Measurements from ENCODE around the gene PRKCB.

Gene PRKCB

GRCh38 chr16:24132048-24132796, 296.4 kb downstream of the PRKCB start:
- Histone ChIP-seq H3K27ac (ENCODE audit: low read depth, low read length) (no peak overlapping the region), H3K36me3 (ENCODE audit: control insufficient read depth, insufficient read depth, low read length) (no peaks in the 10 kb centered on the region), H3K4me3 (ENCODE audit: low read depth, low read length) (no peak overlapping the region), H3K27me3 (ENCODE audit: control insufficient read depth, insufficient read depth, low read length) (no peaks in the 10 kb centered on the region), H3K9me3 (ENCODE audit: control insufficient read depth, insufficient read depth, low read length) (no peaks in the 10 kb centered on the region), H3K4me1 (ENCODE audit: control insufficient read depth, insufficient read depth, low read length) (peaks cover 24% of the 10 kb centered on the region), H3K9ac (ENCODE audit: low read depth, low read length) (no peak overlapping the region)

- Histone ChIP-seq H3K27me3 (ENCODE audit: control insufficient read depth, insufficient read depth, low read length) (no peaks in the 10 kb centered on the region), H3K27ac (ENCODE audit: low read depth, low read length) (no peak overlapping the region), H3K36me3 (ENCODE audit: control insufficient read depth, insufficient read depth, low read length) (no peaks in the 10 kb centered on the region)
These were observed 297.0 kb downstream of the PRKCB start for GRCh38 chr16:24132797-24133155.

GRCh38 chr16:24135624-24136565, 300.1 kb downstream of the PRKCB start:
- Histone ChIP-seq H3K4me3 (ENCODE audit: low read depth, low read length) (0 out of 2 replicates have a peak overlapping the region, but pooled peaks have one; percentile 19), H3K27ac (ENCODE audit: low read depth, low read length) (peak overlapping the region; percentile 77)

More at GRCh38 chr16:24132797-24133155, 297.0 kb downstream of the PRKCB start:
- H3K4me1 ChIP-seq (ENCODE audit: control insufficient read depth, insufficient read depth, low read length): peaks cover 29% of the 10 kb centered on the region
- H3K4me3 ChIP-seq (ENCODE audit: low read depth, low read length): no peak overlapping the region
- H3K9me3 ChIP-seq (ENCODE audit: control insufficient read depth, insufficient read depth, low read length): no peaks in the 10 kb centered on the region
- no peak overlapping the region for H3K9ac ChIP-seq (ENCODE audit: low read depth, low read length)

GRCh38 chr16:24138024-24138423, 302.2 kb downstream of the PRKCB start:
- H3K4me3 ChIP-seq (ENCODE audit: low read depth, low read length): no peak overlapping the region
- H3K36me3 ChIP-seq (ENCODE audit: control insufficient read depth, insufficient read depth, low read length): no peaks in the 10 kb centered on the region
- H3K9ac ChIP-seq (ENCODE audit: low read depth, low read length): no peak overlapping the region
- peak overlapping the region; percentile 95 for H3K27ac ChIP-seq (ENCODE audit: low read depth, low read length)
- peaks cover 46% of the 10 kb centered on the region for H3K4me1 ChIP-seq (ENCODE audit: control insufficient read depth, insufficient read depth, low read length)
- no peaks in the 10 kb centered on the region for H3K27me3 ChIP-seq (ENCODE audit: control insufficient read depth, insufficient read depth, low read length)
- no peaks in the 10 kb centered on the region for H3K9me3 ChIP-seq (ENCODE audit: control insufficient read depth, insufficient read depth, low read length)

More at GRCh38 chr16:24135624-24136565, 300.1 kb downstream of the PRKCB start:
- Histone ChIP-seq H3K36me3 (ENCODE audit: control insufficient read depth, insufficient read depth, low read length) (no peaks in the 10 kb centered on the region), H3K27me3 (ENCODE audit: control insufficient read depth, insufficient read depth, low read length) (no peaks in the 10 kb centered on the region), H3K9me3 (ENCODE audit: control insufficient read depth, insufficient read depth, low read length) (no peaks in the 10 kb centered on the region), H3K4me1 (ENCODE audit: control insufficient read depth, insufficient read depth, low read length) (peaks cover 51% of the 10 kb centered on the region), H3K9ac (ENCODE audit: low read depth, low read length) (peak overlapping the region; percentile 34; the same call in 1 of the 2 replicates)

GRCh38 chr16:24138575-24138974, 302.8 kb downstream of the PRKCB start:
- H3K27ac ChIP-seq (ENCODE audit: low read depth, low read length): peak overlapping the region; percentile 95
- no peaks in the 10 kb centered on the region for H3K36me3 ChIP-seq (ENCODE audit: control insufficient read depth, insufficient read depth, low read length)
- H3K9ac ChIP-seq (ENCODE audit: low read depth, low read length): no peak overlapping the region
- H3K4me3 ChIP-seq (ENCODE audit: low read depth, low read length): no peak overlapping the region
- peaks cover 46% of the 10 kb centered on the region for H3K4me1 ChIP-seq (ENCODE audit: control insufficient read depth, insufficient read depth, low read length)
- no peaks in the 10 kb centered on the region for H3K9me3 ChIP-seq (ENCODE audit: control insufficient read depth, insufficient read depth, low read length)
- H3K27me3 ChIP-seq (ENCODE audit: control insufficient read depth, insufficient read depth, low read length): no peaks in the 10 kb centered on the region

GRCh38 chr16:24139282-24139681, 303.5 kb downstream of the PRKCB start:
- Histone ChIP-seq H3K36me3 (ENCODE audit: control insufficient read depth, insufficient read depth, low read length) (no peaks in the 10 kb centered on the region), H3K4me1 (ENCODE audit: control insufficient read depth, insufficient read depth, low read length) (peaks cover 46% of the 10 kb centered on the region), H3K4me3 (ENCODE audit: low read depth, low read length) (peak overlapping the region; percentile 31; the same call in 1 of the 2 replicates), H3K27me3 (ENCODE audit: control insufficient read depth, insufficient read depth, low read length) (no peaks in the 10 kb centered on the region), H3K9me3 (ENCODE audit: control insufficient read depth, insufficient read depth, low read length) (no peaks in the 10 kb centered on the region), H3K27ac (ENCODE audit: low read depth, low read length) (peak overlapping the region; percentile 95), H3K9ac (ENCODE audit: low read depth, low read length) (peak overlapping the region; percentile 51)

- no peaks in the 10 kb centered on the region for H3K9me3 ChIP-seq (ENCODE audit: control insufficient read depth, insufficient read depth, low read length)
- H3K4me1 ChIP-seq (ENCODE audit: control insufficient read depth, insufficient read depth, low read length): peaks cover 43% of the 10 kb centered on the region
- no peak overlapping the region for H3K27ac ChIP-seq (ENCODE audit: low read depth, low read length)
- H3K4me3 ChIP-seq (ENCODE audit: low read depth, low read length): no peak overlapping the region
- no peaks in the 10 kb centered on the region for H3K36me3 ChIP-seq (ENCODE audit: control insufficient read depth, insufficient read depth, low read length)
- H3K9ac ChIP-seq (ENCODE audit: low read depth, low read length): no peak overlapping the region
- H3K27me3 ChIP-seq (ENCODE audit: control insufficient read depth, insufficient read depth, low read length): no peaks in the 10 kb centered on the region
These were observed 304.9 kb downstream of the PRKCB start for GRCh38 chr16:24140730-24141129.

- peaks cover 36% of the 10 kb centered on the region for H3K4me1 ChIP-seq (ENCODE audit: control insufficient read depth, insufficient read depth, low read length)
- H3K27me3 ChIP-seq (ENCODE audit: control insufficient read depth, insufficient read depth, low read length): no peaks in the 10 kb centered on the region
- H3K36me3 ChIP-seq (ENCODE audit: control insufficient read depth, insufficient read depth, low read length): no peaks in the 10 kb centered on the region
- no peak overlapping the region for H3K4me3 ChIP-seq (ENCODE audit: low read depth, low read length)
- H3K9me3 ChIP-seq (ENCODE audit: control insufficient read depth, insufficient read depth, low read length): no peaks in the 10 kb centered on the region
- H3K27ac ChIP-seq (ENCODE audit: low read depth, low read length): no peak overlapping the region
- no peak overlapping the region for H3K9ac ChIP-seq (ENCODE audit: low read depth, low read length)
These were observed 305.7 kb downstream of the PRKCB start for GRCh38 chr16:24141466-24141865.

- no peaks in the 10 kb centered on the region for H3K36me3 ChIP-seq (ENCODE audit: control insufficient read depth, insufficient read depth, low read length)
- H3K27ac ChIP-seq (ENCODE audit: low read depth, low read length): no peak overlapping the region
- H3K9me3 ChIP-seq (ENCODE audit: control insufficient read depth, insufficient read depth, low read length): no peaks in the 10 kb centered on the region
- no peak overlapping the region for H3K4me3 ChIP-seq (ENCODE audit: low read depth, low read length)
- H3K27me3 ChIP-seq (ENCODE audit: control insufficient read depth, insufficient read depth, low read length): no peaks in the 10 kb centered on the region
- peaks cover 35% of the 10 kb centered on the region for H3K4me1 ChIP-seq (ENCODE audit: control insufficient read depth, insufficient read depth, low read length)
- no peak overlapping the region for H3K9ac ChIP-seq (ENCODE audit: low read depth, low read length)
These were observed 306.1 kb downstream of the PRKCB start for GRCh38 chr16:24141917-24142316.

GRCh38 chr16:24145927-24146326, 310.1 kb downstream of the PRKCB start:
- Histone ChIP-seq H3K9me3 (ENCODE audit: control insufficient read depth, insufficient read depth, low read length) (no peaks in the 10 kb centered on the region), H3K27ac (ENCODE audit: low read depth, low read length) (no peak overlapping the region), H3K4me3 (ENCODE audit: low read depth, low read length) (no peak overlapping the region), H3K27me3 (ENCODE audit: control insufficient read depth, insufficient read depth, low read length) (no peaks in the 10 kb centered on the region), H3K9ac (ENCODE audit: low read depth, low read length) (no peak overlapping the region), H3K36me3 (ENCODE audit: control insufficient read depth, insufficient read depth, low read length) (no peaks in the 10 kb centered on the region), H3K4me1 (ENCODE audit: control insufficient read depth, insufficient read depth, low read length) (peaks cover under 1% of the 10 kb centered on the region; the same call in 1 of the 2 replicates)

- H3K9ac ChIP-seq (ENCODE audit: low read depth, low read length): no peak overlapping the region
- no peaks in the 10 kb centered on the region; the same call in 1 of the 2 replicates for H3K4me1 ChIP-seq (ENCODE audit: control insufficient read depth, insufficient read depth, low read length)
- H3K27me3 ChIP-seq (ENCODE audit: control insufficient read depth, insufficient read depth, low read length): no peaks in the 10 kb centered on the region
- H3K4me3 ChIP-seq (ENCODE audit: low read depth, low read length): no peak overlapping the region
- H3K36me3 ChIP-seq (ENCODE audit: control insufficient read depth, insufficient read depth, low read length): no peaks in the 10 kb centered on the region
- no peaks in the 10 kb centered on the region for H3K9me3 ChIP-seq (ENCODE audit: control insufficient read depth, insufficient read depth, low read length)
- no peak overlapping the region for H3K27ac ChIP-seq (ENCODE audit: low read depth, low read length)
These were observed 310.7 kb downstream of the PRKCB start for GRCh38 chr16:24146518-24146917.

Data from HUES48 (cell line).